Brain microvascular endothelial cell (primary cell): ENCODE results near the gene BRD2.
"Not testable (repeated sequence)": the region's sequence is repeated elsewhere in the genome, so short reads cannot be mapped to it uniquely, and the experiment has no call there.

Source experiments
- DNase-seq: peaks from one replicate; pipeline ENCODE4 v3.0.0-alpha.2; 2020
- H3K27ac ChIP-seq: fragments of 250-450 bp; sonication (Bioruptor Pico); 2 replicates; pipeline ENCODE4 v1.5.1; 2020; ENCODE audit warnings: mild to moderate bottlenecking, moderate library complexity
- H3K27me3 ChIP-seq: fragments of 250-450 bp; sonication (Bioruptor Pico); replicated peaks from 2 replicates; pipeline ENCODE4 v1.5.1; 2020; ENCODE audit warnings: mild to moderate bottlenecking
- H3K36me3 ChIP-seq: fragments of 250-450 bp; sonication (Bioruptor Pico); replicated peaks from 2 replicates; pipeline ENCODE4 v1.5.1; 2020; ENCODE audit warnings: mild to moderate bottlenecking
- H3K4me3 ChIP-seq: 2 replicates; pipeline ENCODE4 v1.5.1; 2011; ENCODE audit warnings: low read depth, mild to moderate bottlenecking, control low read depth, low read length, moderate library complexity
- CTCF ChIP-seq: IDR thresholded peaks from 2 replicates; pipeline ENCODE4 v1.5.1; 2011; ENCODE audit warnings: low read depth, mild to moderate bottlenecking, moderate library complexity, low read length, control low read depth, inconsistent platforms; ENCODE audit errors: missing control alignments
- in situ Hi-C: cut with HindIII; loops from 2 replicates; pipeline ENCODE4 v1.10.0; 2017; ENCODE audit warnings: low sequenced_read_pairs, low pct_ligation_motif_present

BRD2 gene

GRCh38 chr6:32940656-32941213 is 27.7 kb upstream of the BRD2 start, which contains the start of gene HLA-DMB:
HLA-DMB (minus strand) TSS chr6:32941028; CDS start chr6:32940807, 221 bp downstream.
- no peak for TF ChIP-seq CTCF
- in situ Hi-C loops: no loop called here
- DNase-seq: peak; percentile 58
- Histone ChIP-seq H3K27me3 (peaks cover 17% of the 10 kb centered on the region), H3K4me3 (no peak within 1 kb of the TSS), H3K36me3 (no peaks in the 10 kb centered on the region), H3K27ac (no peak within 1 kb of the TSS)

- no peak overlapping the region for H3K27ac ChIP-seq
- peaks cover 15% of the 10 kb centered on the region for H3K27me3 ChIP-seq
- no peak for TF ChIP-seq CTCF
- H3K4me3 ChIP-seq: no peak overlapping the region
- in situ Hi-C loops: no loop called here
- no peaks in the 10 kb centered on the region for H3K36me3 ChIP-seq
- no peak for DNase-seq
Observed at GRCh38 chr6:32941214-32941768, 27.1 kb upstream of the BRD2 start.

DNA sequence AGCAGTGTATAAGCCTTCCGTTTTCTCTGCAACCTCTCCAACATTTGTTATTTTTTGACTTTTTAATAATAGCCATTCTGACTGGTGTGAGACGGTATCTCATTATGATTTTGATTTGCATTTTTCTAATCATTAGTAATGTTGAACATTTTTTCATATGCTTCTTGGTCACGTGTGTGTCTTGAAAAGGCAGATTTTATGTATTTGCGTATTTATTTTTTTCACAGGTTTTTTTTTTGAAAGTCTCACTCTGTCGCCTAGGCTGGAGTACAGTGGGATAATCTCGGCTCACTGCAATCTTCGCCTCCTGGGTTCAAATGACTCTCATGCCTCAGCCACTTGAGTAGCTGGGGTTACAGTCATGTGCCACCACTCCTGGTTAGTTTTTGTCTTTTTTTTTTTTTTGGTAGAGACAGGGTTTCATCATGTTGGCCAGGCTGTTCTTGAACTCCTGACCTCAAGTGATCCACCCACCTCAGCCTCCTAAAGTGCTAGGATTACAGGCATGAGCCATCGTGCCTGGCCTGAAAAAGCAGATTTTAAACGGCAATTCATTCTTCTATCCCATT is 25.8 kb upstream of the BRD2 start:
- H3K27ac ChIP-seq, in situ Hi-C loops, H3K4me3 ChIP-seq, DNase-seq, H3K36me3 ChIP-seq: not testable (repeated sequence)
- H3K27me3 ChIP-seq: peaks cover 12% of the 10 kb centered on the region

- in situ Hi-C loops: no loop called here
- no peak for TF ChIP-seq CTCF
Observed at GRCh38 chr6:32943864-32944649, 24.3 kb upstream of the BRD2 start.

GRCh38 chr6:32945108-32945760 is 23.2 kb upstream of the BRD2 start:
- Histone ChIP-seq H3K27me3 (peaks cover 4% of the 10 kb centered on the region), H3K36me3 (no peaks in the 10 kb centered on the region), H3K27ac (no peak overlapping the region), H3K4me3 (no peak overlapping the region)
- in situ Hi-C loops: no loop called here
- no peak for DNase-seq
- no peak for TF ChIP-seq CTCF

More at GRCh38 chr6:32943864-32944649, 24.3 kb upstream of the BRD2 start:
- Histone ChIP-seq H3K36me3 (no peaks in the 10 kb centered on the region), H3K4me3 (no peak overlapping the region), H3K27ac (no peak overlapping the region), H3K27me3 (peaks cover 8% of the 10 kb centered on the region)
- no peak for DNase-seq

- in situ Hi-C loops: no loop called here
- DNase-seq: no peak
- Histone ChIP-seq H3K27me3 (no peaks in the 10 kb centered on the region), H3K4me3 (no peak overlapping the region), H3K27ac (no peak overlapping the region), H3K36me3 (no peaks in the 10 kb centered on the region)
- no peak for TF ChIP-seq CTCF
Observed at GRCh38 chr6:32945953-32946352, 22.4 kb upstream of the BRD2 start.
